NCI-H2196 treated with DMSO at 0.1 percent for 48 hours (cell line): ENCODE measurements around the gene PAK3.

Experiments used
- DNase-seq: peaks from one replicate; lab custom pipeline; 2025; ENCODE audit not compliant: unreplicated experiment; lab: John Stamatoyannopoulos, UW

Gene PAK3

DNA sequence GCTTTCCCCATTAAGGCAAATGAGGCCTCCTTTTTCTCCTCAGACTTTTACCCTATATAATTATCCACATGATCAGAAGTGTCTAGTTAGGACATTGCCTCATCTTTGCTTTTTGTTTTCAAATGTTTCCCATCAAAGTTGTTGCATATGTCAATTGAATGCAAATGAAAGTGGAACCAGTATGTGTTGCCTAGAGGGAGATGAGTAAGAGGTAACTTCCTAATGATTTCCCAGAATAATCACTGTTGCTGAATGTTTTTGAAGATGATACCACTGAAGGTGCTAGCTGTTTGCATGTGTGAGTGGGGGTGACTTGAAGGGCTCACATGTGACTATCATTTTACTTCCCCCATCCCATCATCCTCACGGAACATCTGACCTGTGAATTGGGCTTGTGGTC is 33.9 kb downstream of the PAK3 start:
- no peak for DNase-seq

DNA sequence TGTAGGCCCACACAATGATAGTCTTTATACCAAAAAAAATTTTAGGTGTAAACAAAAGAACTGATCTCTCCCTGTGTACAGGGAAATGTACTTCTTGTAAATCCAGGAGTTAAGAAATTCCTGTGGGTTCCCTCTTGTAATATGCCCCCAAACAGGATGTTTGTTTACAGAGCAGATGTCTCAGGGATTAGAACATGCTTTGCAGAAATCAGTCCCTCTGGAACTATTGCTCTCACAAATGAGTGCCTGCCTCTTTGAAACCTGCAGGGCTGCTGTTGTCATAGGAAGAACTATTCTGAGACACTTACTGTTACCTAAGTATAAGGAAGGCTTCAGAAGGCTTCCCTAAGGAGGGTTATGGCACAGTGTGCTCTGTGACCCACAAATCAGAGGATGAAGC is 35.6 kb downstream of the PAK3 start:
- DNase-seq, result no peak

DNA sequence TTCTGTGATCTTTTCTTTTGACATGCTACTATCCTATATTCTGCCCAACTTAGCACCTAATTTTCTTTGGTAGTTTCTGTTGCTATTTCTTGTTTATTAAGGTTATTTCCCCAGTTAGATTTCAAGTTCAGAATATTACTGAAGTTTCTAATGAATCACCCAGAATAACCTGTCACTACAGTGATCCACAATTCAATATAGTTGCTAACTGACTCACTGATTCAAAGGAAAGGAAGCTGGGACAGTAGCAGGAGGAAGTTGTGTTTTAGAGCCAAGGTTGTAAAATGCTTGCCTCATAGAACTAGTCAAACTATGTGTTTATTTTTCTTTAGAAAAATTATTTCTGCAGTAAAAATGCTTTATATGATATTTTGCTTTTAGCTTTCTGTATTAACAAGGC is 37.4 kb downstream of the PAK3 start:
- DNase-seq, result no peak

DNA sequence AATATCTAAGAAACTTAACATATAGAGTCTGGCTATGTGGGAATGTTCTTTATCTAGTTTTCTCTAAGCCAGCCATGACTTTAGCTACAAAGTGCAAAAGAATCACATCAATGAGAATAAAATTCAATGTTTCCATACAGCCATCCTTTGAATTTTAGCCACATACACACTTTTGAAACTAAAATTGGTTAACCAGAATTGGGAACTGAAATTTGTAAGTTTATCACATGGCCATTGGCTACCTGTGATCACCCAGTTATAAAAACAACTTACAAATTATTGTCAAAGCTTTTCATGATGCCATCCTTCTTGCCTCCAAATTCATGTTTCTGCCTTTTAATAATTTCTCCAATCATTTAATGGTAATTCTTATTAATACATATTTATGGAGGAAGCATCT is 49.9 kb downstream of the PAK3 start:
- DNase-seq, result no peak

DNA sequence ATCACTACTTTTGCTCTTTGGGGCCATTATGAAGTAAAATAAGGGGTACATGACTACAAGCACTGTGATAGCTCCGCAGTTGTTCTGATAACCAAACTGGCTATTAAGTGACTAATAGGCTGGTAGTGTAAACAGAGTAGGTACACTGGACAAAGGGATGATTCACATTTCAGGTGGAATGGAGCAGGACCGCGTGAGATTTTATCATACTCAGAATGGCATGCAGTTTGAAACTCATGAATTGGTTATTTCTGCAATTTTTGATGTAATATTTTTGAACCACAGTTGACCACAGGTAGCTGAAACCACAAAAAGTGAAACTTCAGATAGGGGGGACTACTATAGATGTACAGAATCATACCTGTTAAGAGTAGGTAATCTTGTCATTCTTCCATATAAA is 55.8 kb downstream of the PAK3 start:
- no peak for DNase-seq

DNA sequence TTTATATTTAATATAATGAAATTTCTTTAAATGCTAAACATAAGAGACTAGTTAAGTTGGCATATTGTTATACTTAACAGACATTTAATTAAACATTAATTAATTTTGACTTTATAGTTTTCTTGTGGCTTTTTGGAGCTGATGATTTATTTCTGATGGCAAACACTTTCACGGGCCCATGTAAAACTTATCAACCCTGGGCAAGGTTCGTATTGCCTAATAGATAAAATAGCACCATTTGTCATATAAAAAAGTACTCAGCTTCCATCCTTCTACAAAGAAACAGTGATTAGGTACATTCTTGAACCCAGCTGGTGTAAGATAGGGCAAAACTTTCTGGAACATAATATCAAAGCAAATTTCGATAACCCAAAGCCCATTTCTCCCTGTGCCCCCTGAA is 63.2 kb downstream of the PAK3 start:
- DNase-seq, result no peak

DNA sequence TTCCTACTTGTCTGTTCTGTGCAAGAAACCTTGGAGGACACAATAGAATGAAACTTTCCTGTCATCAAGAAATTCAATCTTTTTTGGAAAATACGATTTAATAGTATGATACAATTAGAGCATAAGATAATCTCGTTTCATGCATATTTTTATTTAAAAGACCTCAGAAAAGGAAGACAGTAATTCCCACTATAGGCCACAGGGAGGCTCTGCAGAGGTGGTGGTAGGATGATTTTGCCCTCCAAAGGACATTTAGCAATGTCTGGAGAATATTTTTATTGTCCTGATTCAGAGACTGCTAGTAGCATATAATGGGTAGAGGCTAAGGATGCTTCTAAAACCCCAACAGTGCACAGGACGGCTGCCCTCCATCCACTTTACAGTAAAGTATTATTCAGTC is 68.7 kb downstream of the PAK3 start:
- no peak for DNase-seq

DNA sequence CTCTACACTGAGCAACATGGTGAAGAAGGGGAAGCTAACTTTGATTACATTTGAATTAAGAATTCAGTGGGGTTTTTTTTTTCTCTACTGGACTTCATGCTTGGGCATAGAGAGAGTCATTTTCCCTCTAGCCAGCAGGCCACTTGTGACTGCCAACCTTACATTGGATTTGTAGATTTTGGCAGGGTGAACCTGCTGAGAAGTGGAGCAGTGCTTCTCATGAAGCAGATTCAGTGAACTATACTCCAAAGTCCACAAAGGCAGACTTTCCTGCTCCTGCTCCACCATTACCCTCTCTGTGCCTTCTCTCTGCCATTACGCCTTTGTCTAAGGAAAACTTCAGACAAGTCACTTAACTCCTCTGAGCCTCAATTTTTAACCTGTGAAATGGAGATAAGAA is 69.9 kb downstream of the PAK3 start:
- no peak for DNase-seq

DNA sequence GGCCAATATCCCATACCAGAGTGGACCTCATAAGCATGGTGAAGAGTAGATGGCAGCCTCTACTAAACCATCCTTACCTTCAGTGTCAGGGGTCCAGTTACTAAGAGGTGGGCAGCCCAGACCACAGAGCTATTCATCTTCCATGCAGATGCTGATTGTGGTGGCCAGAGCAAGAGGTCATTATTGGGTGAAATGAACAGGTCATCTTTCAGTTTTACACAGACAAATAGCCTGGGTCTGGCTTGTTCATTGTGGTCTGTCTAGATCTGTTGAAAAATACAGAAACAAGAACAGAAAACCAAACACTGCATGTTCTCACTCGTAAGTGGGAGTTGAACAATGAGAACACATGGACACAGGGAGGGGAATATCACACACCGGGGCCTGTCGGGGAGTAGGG is 71.3 kb downstream of the PAK3 start:
- no peak for DNase-seq

DNA sequence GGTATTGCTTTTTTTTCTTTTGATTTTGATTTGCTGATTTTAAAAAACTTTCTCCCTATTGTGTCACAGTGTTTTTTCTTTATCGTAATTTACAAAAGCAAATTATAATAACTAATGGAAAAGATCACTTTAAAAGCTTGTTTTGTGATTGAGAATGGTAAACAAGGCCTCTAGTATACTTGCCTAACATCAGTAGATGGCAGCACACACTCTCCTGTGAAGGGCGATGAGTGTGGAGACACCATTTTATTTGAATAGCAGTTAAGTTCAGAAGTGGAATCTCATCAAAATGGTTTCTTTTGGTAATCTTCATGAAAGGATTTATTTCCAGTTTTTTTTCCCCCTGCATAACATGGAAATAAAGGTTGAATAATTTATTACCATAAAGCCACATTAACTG is 72.3 kb downstream of the PAK3 start:
- DNase-seq, result no peak

DNA sequence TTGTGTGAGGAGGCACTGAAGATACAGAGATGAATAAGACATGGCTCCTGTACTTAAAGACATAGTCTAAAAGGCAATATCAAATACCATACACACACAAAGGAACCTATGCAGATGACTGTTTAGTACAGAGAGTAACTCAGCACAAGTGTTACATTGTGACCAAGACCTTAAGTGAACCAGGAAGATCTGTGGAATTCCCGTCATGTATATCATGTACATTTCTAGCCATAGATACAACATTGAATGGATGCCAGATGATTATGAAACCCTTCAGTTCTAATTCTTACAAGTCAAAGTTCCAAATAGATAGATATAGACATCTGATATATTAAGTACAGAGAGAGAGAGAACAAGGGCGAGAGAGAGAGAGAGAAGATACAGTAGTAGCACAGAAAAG is 73.2 kb downstream of the PAK3 start:
- DNase-seq, result no peak

DNA sequence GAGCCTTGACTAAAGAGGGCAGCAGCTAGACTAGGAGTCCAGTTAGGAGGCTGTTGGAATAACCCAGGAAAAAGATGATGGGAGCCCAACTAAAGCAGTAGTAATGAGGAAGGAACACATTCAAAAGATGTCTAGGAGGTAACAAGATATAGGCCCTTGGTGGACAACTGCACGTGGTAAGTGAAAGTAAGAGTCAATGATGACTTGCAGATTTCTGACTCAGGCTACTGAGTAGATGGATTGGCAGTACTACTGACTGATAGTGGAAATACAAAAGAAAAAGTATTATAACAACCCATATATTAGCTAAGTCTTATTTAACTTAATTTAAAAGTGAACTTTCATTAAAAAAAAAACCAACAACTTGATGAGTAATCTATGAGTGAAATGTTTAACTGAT is 74.0 kb downstream of the PAK3 start:
- DNase-seq, result no peak

DNA sequence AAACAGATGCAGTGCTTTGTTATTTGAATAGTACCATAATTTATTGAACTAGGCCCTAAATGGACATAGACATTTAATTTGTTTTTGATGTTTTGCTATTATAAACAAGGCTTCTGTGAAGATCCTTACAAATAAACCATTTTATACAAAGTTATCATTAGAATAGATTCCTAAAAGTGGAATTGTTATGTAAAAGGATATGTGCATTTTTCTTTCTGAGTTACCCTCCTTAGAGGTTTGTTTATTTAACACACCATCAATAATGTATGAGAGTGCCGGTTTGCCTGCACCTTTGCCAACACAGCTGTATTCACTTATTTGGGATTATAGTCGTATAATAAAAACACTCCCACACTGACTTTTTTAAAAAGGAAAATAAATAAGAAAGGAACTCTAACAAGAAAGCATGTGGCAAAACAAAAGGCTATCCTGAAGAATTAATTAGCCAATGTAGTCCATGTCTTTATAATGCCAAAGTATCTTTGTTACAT is 84.8 kb downstream of the PAK3 start:
- DNase-seq, result no peak

DNA sequence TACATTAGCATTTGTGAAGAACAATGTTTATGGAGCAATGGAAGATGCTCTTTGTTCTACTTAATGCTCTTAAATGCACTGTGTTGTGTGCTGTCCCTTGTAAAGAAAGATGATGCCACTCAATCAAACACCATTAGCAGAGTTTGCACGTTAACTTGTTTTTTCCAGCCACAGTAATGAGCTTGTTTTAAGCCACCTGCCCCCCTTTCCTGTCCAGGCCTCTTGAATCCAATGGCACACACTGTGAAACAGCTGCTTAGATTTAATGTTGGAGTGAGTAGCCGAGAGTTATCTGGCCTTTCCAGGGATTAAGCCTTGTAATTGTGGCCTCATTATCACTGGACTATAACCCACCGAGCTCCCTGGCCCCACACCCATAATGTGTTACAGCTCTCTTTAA is 86.0 kb downstream of the PAK3 start:
- no peak for DNase-seq

DNA sequence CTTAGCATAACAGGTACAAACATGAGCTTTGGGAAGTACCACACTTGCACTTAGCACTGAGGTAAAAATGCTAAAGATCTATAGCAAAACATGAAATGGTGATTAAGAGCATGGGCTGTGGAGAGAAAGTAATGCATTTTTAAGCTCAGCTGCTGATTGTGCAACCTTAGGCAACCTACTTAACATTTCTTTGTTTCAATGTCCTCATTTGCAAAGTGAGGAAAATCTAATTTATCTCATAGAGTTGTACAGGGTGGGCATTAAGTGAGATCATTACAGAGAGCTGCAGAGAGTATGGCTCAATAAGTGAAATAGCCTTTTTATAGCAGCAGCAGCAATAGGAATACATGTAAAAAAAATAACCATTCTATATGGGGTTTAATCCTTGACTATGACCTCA is 87.0 kb downstream of the PAK3 start:
- DNase-seq, result no peak

DNA sequence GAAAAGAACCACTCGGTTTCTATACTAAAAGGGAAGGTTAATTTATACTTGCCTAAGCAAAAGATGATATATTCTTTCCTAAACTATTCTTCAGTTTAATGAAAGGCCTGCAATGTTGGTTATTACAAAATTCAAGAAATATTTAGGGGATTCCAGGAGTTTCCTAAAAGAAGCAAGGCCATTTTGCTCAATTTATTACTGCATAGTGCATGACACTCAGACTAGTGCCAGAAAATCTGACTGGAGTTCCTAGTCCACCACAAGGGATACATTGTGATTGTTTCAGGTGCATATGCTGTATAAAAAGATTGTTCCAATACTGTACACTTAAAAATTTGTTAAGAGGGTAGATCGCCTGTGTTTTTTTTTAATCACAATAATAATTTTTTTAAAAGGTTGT is 95.6 kb downstream of the PAK3 start:
- no peak for DNase-seq

DNA sequence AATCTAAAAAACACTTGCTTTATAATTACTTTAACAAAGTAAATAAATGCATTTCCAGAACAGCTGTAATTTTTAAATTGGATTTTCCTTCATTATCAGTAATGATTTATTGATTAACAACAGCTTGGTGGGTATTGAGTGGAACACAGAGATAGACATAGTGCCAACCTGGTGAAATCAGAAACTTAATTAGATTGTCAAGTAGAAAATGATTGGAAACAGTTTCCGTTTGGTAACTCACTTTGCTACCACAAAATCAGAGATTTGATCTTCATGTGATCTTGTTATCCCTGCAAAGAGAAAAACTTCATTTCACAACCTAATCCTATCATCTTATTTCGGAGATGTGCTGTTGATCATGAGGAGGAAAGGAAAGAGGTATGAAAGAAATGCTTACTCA is 103.5 kb downstream of the PAK3 start:
- no peak for DNase-seq

DNA sequence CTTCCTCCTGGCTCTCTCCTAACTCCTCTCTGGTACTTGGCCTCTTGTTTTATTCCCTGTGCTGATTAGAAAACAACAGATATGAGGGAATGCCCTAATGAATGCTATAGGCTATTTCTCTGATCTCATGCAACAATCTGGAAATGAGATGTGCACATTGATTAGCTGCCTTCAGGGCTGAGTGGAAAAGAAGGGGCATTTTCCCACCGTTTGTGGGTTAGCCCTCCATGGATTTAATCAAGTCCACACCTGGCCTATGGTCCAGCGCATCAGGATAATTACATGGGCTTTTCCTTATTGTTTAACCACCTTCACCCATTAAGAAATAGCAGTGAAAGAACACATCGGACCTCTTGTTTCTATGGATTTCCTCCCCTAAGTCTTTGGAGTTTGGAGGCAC is 104.3 kb downstream of the PAK3 start:
- DNase-seq, result no peak

DNA sequence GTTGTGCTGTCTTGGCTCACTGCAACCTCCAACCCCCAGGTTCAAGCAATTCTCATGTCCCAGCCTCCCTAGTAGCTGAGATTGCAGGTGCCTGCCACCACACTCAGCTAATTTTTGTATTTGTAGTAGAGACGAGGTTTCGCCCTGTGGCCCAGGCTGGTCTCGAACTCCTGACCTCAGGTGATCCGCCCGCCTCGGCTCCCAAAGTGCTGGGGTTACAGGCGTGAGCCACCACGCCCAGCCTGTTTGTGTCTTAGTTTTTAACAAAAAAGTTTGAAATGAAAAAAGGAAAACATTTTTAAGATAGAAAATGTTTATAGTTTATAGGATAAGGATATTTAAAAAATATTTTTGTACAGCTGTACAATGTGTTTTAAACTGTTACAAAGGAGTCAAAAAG is 111.9 kb downstream of the PAK3 start:
- DNase-seq, result no peak

DNA sequence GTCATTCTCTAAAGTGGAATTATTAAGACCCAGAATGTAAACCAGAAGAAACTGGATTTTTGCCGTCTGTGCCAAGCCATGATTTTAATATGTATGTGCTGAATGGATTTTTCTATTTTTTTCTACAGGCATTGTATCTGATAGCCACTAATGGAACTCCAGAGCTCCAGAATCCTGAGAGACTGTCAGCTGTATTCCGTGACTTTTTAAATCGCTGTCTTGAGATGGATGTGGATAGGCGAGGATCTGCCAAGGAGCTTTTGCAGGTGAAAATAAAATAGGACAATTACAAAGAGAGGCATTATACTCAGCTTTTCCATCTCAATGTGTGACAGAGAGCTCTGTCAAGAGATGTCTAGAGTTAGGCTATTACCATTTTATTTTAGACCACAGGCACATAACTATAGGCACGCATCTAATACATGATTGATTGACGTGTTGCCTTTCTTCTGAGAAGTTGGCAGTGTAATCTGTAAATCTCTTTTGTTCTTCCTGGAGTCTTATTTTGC is 120.4 kb downstream of the PAK3 start:
- no peak for DNase-seq

DNA sequence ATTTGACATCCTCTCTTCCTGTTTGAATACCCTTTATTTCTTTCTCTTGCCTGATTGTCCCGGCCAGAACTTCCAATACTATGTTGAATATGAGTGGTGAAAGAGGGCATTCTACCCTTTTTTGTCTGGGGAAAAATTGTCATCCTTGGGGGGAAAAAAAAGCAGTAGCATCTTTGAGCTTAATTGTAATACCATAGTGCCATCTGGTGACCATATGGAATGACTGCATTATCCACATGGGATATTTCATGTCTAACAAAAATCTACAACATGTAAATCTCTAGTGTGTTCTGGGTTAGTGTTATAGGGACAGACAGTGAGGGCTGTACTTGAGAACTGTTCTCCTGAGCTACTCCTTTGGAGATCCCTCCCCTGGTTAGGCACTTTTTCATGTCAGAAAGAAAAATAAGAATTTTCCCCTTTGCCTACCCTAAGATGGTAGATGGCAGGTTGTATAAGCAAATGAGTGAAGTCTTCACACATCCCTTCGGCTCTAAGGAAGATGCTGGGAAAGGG is 148.3 kb downstream of the PAK3 start:
- DNase-seq, result no peak

DNA sequence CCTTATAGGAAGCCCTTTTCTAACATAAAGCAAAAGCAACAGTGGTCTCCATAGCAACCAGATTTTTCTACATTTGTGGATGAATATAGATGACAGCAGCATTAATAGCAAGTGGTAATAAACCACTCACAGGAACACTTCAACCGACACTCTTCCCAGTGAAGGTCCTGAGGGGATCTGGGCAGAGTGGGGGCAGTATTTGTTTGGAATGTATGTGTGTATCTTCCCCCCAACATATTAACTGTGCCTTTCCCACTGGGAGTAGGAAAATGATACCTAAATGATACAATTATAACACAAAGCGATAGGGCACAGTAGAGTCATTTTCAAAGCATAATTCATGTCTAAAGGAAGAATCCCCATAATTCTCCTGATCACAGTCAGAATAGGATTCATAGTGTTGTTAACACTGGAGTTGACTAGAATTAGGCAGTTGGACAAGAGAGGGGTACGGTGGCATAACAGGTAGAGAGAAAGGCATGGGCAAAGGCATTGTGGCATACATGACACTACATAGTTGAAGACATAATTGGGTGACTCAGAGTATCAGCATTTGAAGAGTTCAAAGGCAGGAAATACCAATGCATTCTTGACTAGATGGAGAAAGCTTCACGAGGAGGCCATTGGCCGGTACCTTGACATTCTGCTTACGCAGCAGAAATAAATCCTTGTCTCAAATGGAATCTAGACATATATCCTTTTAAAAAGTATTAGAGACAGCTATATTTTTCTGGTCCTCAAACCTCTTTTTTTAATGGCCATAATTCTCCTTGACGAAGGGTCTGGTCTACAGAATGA is 159.1 kb downstream of the PAK3 start:
- no peak for DNase-seq

DNA sequence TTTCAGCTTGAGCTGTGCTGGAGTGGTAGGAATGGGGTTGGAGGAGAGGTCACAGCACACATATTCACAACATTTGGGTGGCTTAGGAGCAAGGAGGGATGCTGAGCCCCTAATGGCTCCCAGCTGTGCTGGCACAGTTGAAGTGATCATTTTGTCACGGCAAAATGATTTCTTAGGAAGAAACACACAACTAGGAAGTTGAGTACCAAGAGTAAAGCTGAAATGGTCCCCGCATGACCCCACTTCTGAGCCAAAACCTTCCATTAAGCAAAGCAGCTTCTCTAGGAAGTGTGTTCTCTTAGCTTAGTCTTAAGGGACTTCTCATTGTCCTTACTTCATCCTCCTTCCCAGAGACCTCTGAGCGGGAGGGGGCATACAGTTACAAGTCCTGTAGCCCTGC is 161.7 kb downstream of the PAK3 start:
- DNase-seq, result no peak
